ENCODE measurements around the gene MVD. TPM values are rescaled to one million over a fixed set of nuclear protein-coding genes. Genes with fewer than 3 reads are reported as not detected.

MVD gene
- total and polyA plus RNA-seq, 4 donors, result 39.1 to 135 (median 119) TPM

GRCh38 chr16:88673716-88674379 is 11.0 kb upstream of the MVD start:
- Histone ChIP-seq H3K9ac (ENCODE audit: insufficient read depth in 1 of 2, low read length in 2 of 2) (no peak overlapping the region), H3K36me3 (ENCODE audit: control insufficient read depth in 4 of 4, insufficient read depth in 4 of 4, low read length in 4 of 4) (peaks cover 0 to 6% (median 0%) of the 10 kb centered on the region in 4 donors), H3K27me3 (ENCODE audit: control insufficient read depth in 3 of 3, insufficient read depth in 3 of 3, low read length in 2 of 3) (peaks cover 0 to 5% (median 0%) of the 10 kb centered on the region in 3 donors), H3K27ac (ENCODE audit: low read depth in 1 of 2, low read length in 1 of 2) (no peak overlapping the region), H3K4me3 (no peak overlapping the region), H3K9me3 (ENCODE audit: control insufficient read depth in 4 of 4, insufficient read depth in 3 of 4, low read length in 3 of 4) (no peaks in the 10 kb centered on the region), H3K4me1 (ENCODE audit: control insufficient read depth in 5 of 5, insufficient read depth in 5 of 5, low read length in 5 of 5) (peaks cover 0 to 2% (median 0%) of the 10 kb centered on the region in 5 donors)
- 93 to 96% methylated on average over 19 of the region's 19 CpGs for WGBS, 2 donors
- no peak for DNase-seq
- no peak for ATAC-seq (ENCODE audit: insufficient read depth, low FRiP score)
- no peak for TF ChIP-seq CTCF (IDR thresholded peaks at IDR 0.05; ENCODE audit: control extremely low read depth, extremely low read depth)

GRCh38 chr16:88672776-88673175 is 9.9 kb upstream of the MVD start:
- DNase-seq, result no peak
- WGBS, 2 donors, result 72 to 77% methylated on average over 11 of the region's 11 CpGs

GRCh38 chr16:88671806-88672205 is 8.9 kb upstream of the MVD start:
- no peak for ATAC-seq (ENCODE audit: insufficient read depth, low FRiP score)
- no peak overlapping the region for H3K9ac ChIP-seq (ENCODE audit: insufficient read depth in 1 of 2, low read length in 2 of 2)
- no peak for DNase-seq
- 92 to 95% methylated on average over 23 of the region's 23 CpGs for WGBS, 2 donors
- H3K27ac ChIP-seq (ENCODE audit: low read depth in 1 of 2, low read length in 1 of 2), result no peak overlapping the region
- no peaks in the 10 kb centered on the region for H3K27me3 ChIP-seq (ENCODE audit: control insufficient read depth in 3 of 3, insufficient read depth in 3 of 3, low read length in 2 of 3)
- TF ChIP-seq CTCF (IDR thresholded peaks at IDR 0.05; ENCODE audit: control extremely low read depth, extremely low read depth), result no peak
- H3K36me3 ChIP-seq (ENCODE audit: control insufficient read depth in 4 of 4, insufficient read depth in 4 of 4, low read length in 4 of 4), result peaks cover 0 to 6% (median 0%) of the 10 kb centered on the region in 4 donors
- no peak overlapping the region for H3K4me3 ChIP-seq
- H3K4me1 ChIP-seq (ENCODE audit: control insufficient read depth in 5 of 5, insufficient read depth in 5 of 5, low read length in 5 of 5), result peaks cover 0 to under 1% (median 0%) of the 10 kb centered on the region in 5 donors
- no peaks in the 10 kb centered on the region for H3K9me3 ChIP-seq (ENCODE audit: control insufficient read depth in 4 of 4, insufficient read depth in 3 of 4, low read length in 3 of 4)

More at GRCh38 chr16:88672776-88673175, 9.9 kb upstream of the MVD start:
- H3K4me1 ChIP-seq (ENCODE audit: control insufficient read depth in 5 of 5, insufficient read depth in 5 of 5, low read length in 5 of 5), result peaks cover 0 to 2% (median 0%) of the 10 kb centered on the region in 5 donors
- H3K27ac ChIP-seq (ENCODE audit: low read depth in 1 of 2, low read length in 1 of 2), result no peak overlapping the region
- no peak for TF ChIP-seq CTCF (IDR thresholded peaks at IDR 0.05; ENCODE audit: control extremely low read depth, extremely low read depth)
- no peaks in the 10 kb centered on the region for H3K27me3 ChIP-seq (ENCODE audit: control insufficient read depth in 3 of 3, insufficient read depth in 3 of 3, low read length in 2 of 3)
- H3K9me3 ChIP-seq (ENCODE audit: control insufficient read depth in 4 of 4, insufficient read depth in 3 of 4, low read length in 3 of 4), result no peaks in the 10 kb centered on the region
- no peak for ATAC-seq (ENCODE audit: insufficient read depth, low FRiP score)
- H3K9ac ChIP-seq (ENCODE audit: insufficient read depth in 1 of 2, low read length in 2 of 2), result no peak overlapping the region
- H3K36me3 ChIP-seq (ENCODE audit: control insufficient read depth in 4 of 4, insufficient read depth in 4 of 4, low read length in 4 of 4), result peaks cover 0 to 6% (median 0%) of the 10 kb centered on the region in 4 donors
- H3K4me3 ChIP-seq, result no peak overlapping the region
